GM23338 (cell line): Measurements from ENCODE around the gene PTPRE.

Experiments
- EZH2phosphoT487 ChIP-seq: fragments of 200-600 bp; sonication (generic); IDR thresholded peaks from one replicate; pipeline ENCODE4 v1.8.1; 2018; ENCODE audit warnings: antibody characterized with exemption; ENCODE audit not compliant: unreplicated experiment
- JUNB ChIP-seq: IDR thresholded peaks from one replicate; pipeline ENCODE4 v1.6.1; 2016; ENCODE audit warnings: antibody characterized with exemption; ENCODE audit not compliant: unreplicated experiment
- POLR2AphosphoS5 ChIP-seq: IDR thresholded peaks from 2 replicates; pipeline ENCODE4 v1.6.1; 2016; ENCODE audit warnings: antibody characterized with exemption, low read depth
- TF ChIP-seq, protein P1 (sequence below), 2 experiments: fragments of 200-600 bp in 1 of 2; sonication (generic) in 1 of 2; conservative IDR thresholded peaks; 2 replicates each; pipeline versions ENCODE4 v1.5.1 to v1.6.1; 2016 to 2017; ENCODE audit warnings: antibody characterized with exemption in 2 of 2, low read depth in 2 of 2, mild to moderate bottlenecking in 2 of 2, moderate library complexity in 1 of 2

DNA sequence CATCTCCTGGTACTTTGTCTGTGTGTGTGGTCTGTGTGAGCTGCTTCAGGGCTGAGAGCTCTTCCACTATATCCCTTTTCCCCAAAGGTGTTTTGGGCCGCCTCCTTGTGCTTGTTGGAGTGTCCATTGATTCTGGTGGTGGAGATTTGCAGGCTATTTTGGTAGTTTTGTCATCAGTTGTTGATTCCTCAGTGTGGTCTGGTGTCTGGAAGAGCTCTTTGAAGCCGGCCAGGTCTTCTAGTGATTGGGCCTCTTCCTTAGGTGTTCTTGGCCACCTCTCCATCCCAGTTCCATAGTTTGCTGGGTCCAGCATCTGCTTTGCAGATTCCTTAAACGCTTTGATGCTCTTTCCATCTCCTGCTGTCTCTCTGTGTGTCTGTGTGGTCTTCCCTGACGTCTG is 198.5 kb downstream of the PTPRE start:
- TF ChIP-seq, protein P1, sequence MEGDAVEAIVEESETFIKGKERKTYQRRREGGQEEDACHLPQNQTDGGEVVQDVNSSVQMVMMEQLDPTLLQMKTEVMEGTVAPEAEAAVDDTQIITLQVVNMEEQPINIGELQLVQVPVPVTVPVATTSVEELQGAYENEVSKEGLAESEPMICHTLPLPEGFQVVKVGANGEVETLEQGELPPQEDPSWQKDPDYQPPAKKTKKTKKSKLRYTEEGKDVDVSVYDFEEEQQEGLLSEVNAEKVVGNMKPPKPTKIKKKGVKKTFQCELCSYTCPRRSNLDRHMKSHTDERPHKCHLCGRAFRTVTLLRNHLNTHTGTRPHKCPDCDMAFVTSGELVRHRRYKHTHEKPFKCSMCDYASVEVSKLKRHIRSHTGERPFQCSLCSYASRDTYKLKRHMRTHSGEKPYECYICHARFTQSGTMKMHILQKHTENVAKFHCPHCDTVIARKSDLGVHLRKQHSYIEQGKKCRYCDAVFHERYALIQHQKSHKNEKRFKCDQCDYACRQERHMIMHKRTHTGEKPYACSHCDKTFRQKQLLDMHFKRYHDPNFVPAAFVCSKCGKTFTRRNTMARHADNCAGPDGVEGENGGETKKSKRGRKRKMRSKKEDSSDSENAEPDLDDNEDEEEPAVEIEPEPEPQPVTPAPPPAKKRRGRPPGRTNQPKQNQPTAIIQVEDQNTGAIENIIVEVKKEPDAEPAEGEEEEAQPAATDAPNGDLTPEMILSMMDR (conservative IDR thresholded peaks at IDR 0.05; ENCODE audit: low read depth in 2 of 2), result no peak
- TF ChIP-seq POLR2AphosphoS5, result no peak
- no peak for TF ChIP-seq JUNB
- no peak for TF ChIP-seq EZH2phosphoT487
